GM12891 (cell line): ENCODE measurements around the gene CXCR3.

ENCODE experiments used
- PAX5 ChIP-seq: IDR thresholded peaks from 2 replicates; pipeline ENCODE4 v1.6.1; 2011; ENCODE audit warnings: low read length, moderate library complexity, mild to moderate bottlenecking; ENCODE audit not compliant: insufficient read depth, severe bottlenecking
- POLR2A ChIP-seq: IDR thresholded peaks from 2 replicates; pipeline ENCODE4 v1.6.1; 2011; ENCODE audit warnings: low read depth, low read length, control low read depth
- POLR2AphosphoS5 ChIP-seq: IDR thresholded peaks from 2 replicates; pipeline ENCODE4 v1.6.1; 2011; ENCODE audit warnings: low read depth, low read length, control low read depth

- TF ChIP-seq PAX5 (no peak), POLR2A (no peak), POLR2AphosphoS5 (no peak)
Measured at GRCh38 chrX:71607488-71607887, 10.8 kb downstream of the CXCR3 start.
